ENCODE measurements around the gene PTAFR.

GRCh38 chr1:28102189-28102588 is 74.3 kb downstream of the PTAFR start:
- TF ChIP-seq POLR2A (IDR thresholded peaks at IDR 0.05) (no peak), CTCF (IDR thresholded peaks at IDR 0.05) (no peak), EP300 (IDR thresholded peaks at IDR 0.05) (no peak), POLR2AphosphoS5 (IDR thresholded peaks at IDR 0.05) (no peak)
